ENCODE results near the gene KLHL40. TPM values are rescaled to one million over a fixed set of nuclear protein-coding genes. Genes with fewer than 3 reads are reported as not detected.

KLHL40 gene
- total RNA-seq, 1 donor from 2014 or later: not detected

- DNase-seq (ENCODE audit: low read depth) (no peak), FAIRE-seq (no peak)
- Histone ChIP-seq H3K9ac (ENCODE audit: low read length) (no peak overlapping the region), H3K4me1 (ENCODE audit: insufficient read depth, low read length) (no peaks in the 10 kb centered on the region), H3K27me3 (ENCODE audit: insufficient read depth, low read length) (no peaks in the 10 kb centered on the region), H3K27ac (ENCODE audit: low read depth, low read length) (no peak overlapping the region), H3K4me2 (ENCODE audit: low read length) (no peak overlapping the region), H3K36me3 (ENCODE audit: insufficient read depth, low read length) (no peaks in the 10 kb centered on the region), H3K9me3 (ENCODE audit: insufficient read depth, low read depth, low read length) (peaks cover 5% of the 10 kb centered on the region), H4K20me1 (ENCODE audit: insufficient read depth, low read length) (no peaks in the 10 kb centered on the region), H3K4me3 (ENCODE audit: insufficient read depth, low read depth, low read length) (no peak overlapping the region), H2AFZ (ENCODE audit: low read depth, low read length) (no peak overlapping the region), H3K79me2 (ENCODE audit: insufficient read depth, low read length) (no peaks in the 10 kb centered on the region)
- peaks cover 10% of the 10 kb centered on the region for H3K27me3 Mint-ChIP-seq (ENCODE audit: low read depth, unreplicated experiment)
- TF ChIP-seq EZH2 (IDR thresholded peaks at IDR 0.05; ENCODE audit: insufficient read depth, low read length) (no peak), CTCF (IDR thresholded peaks at IDR 0.05; ENCODE audit: insufficient read depth, low read depth, low read length) (no peak)
- H3K4me1 Mint-ChIP-seq (ENCODE audit: low read depth, unreplicated experiment): peaks cover 6% of the 10 kb centered on the region
- no peaks in the 10 kb centered on the region for H3K36me3 Mint-ChIP-seq (ENCODE audit: low read depth, unreplicated experiment)
- no peak overlapping the region for H3K27ac Mint-ChIP-seq (ENCODE audit: unreplicated experiment)
- no peak overlapping the region for H3K4me3 Mint-ChIP-seq (ENCODE audit: unreplicated experiment)
- H3K9me3 Mint-ChIP-seq (ENCODE audit: unreplicated experiment): peaks cover 5% of the 10 kb centered on the region
Measured at GRCh38 chr3:42725454-42725853, 40.1 kb downstream of the KLHL40 start.

- FAIRE-seq (no peak), DNase-seq (ENCODE audit: low read depth) (no peak)
- Mint-ChIP-seq H3K9me3 (ENCODE audit: unreplicated experiment) (peaks cover 2% of the 10 kb centered on the region), H3K27ac (ENCODE audit: unreplicated experiment) (no peak overlapping the region), H3K36me3 (ENCODE audit: low read depth, unreplicated experiment) (no peaks in the 10 kb centered on the region), H3K4me3 (ENCODE audit: unreplicated experiment) (no peak overlapping the region), H3K4me1 (ENCODE audit: low read depth, unreplicated experiment) (peaks cover 5% of the 10 kb centered on the region), H3K27me3 (ENCODE audit: low read depth, unreplicated experiment) (peaks cover 11% of the 10 kb centered on the region)
- Histone ChIP-seq H3K4me1 (ENCODE audit: insufficient read depth, low read length) (no peaks in the 10 kb centered on the region), H3K27me3 (ENCODE audit: insufficient read depth, low read length) (no peaks in the 10 kb centered on the region), H3K4me2 (ENCODE audit: low read length) (no peak overlapping the region), H3K4me3 (ENCODE audit: insufficient read depth, low read depth, low read length) (no peak overlapping the region), H3K9ac (ENCODE audit: low read length) (no peak overlapping the region), H2AFZ (ENCODE audit: low read depth, low read length) (no peak overlapping the region), H3K36me3 (ENCODE audit: insufficient read depth, low read length) (no peaks in the 10 kb centered on the region), H3K27ac (ENCODE audit: low read depth, low read length) (no peak overlapping the region), H4K20me1 (ENCODE audit: insufficient read depth, low read length) (no peaks in the 10 kb centered on the region), H3K79me2 (ENCODE audit: insufficient read depth, low read length) (no peaks in the 10 kb centered on the region), H3K9me3 (ENCODE audit: insufficient read depth, low read depth, low read length) (peaks cover 5% of the 10 kb centered on the region)
- no peak for TF ChIP-seq CTCF (IDR thresholded peaks at IDR 0.05; ENCODE audit: insufficient read depth, low read depth, low read length)
- no peak for TF ChIP-seq EZH2 (IDR thresholded peaks at IDR 0.05; ENCODE audit: insufficient read depth, low read length)
Measured at GRCh38 chr3:42728056-42728455, 42.7 kb downstream of the KLHL40 start.

GRCh38 chr3:42728668-42729364 lies 43.5 kb downstream of the KLHL40 start:
- Histone ChIP-seq H3K4me3 (ENCODE audit: insufficient read depth, low read depth, low read length) (no peak overlapping the region), H3K36me3 (ENCODE audit: insufficient read depth, low read length) (no peaks in the 10 kb centered on the region), H3K4me1 (ENCODE audit: insufficient read depth, low read length) (no peaks in the 10 kb centered on the region), H3K27me3 (ENCODE audit: insufficient read depth, low read length) (no peaks in the 10 kb centered on the region), H3K27ac (ENCODE audit: low read depth, low read length) (no peak overlapping the region), H3K4me2 (ENCODE audit: low read length) (no peak overlapping the region), H3K9me3 (ENCODE audit: insufficient read depth, low read depth, low read length) (peaks cover 5% of the 10 kb centered on the region), H4K20me1 (ENCODE audit: insufficient read depth, low read length) (no peaks in the 10 kb centered on the region), H3K79me2 (ENCODE audit: insufficient read depth, low read length) (no peaks in the 10 kb centered on the region), H3K9ac (ENCODE audit: low read length) (no peak overlapping the region), H2AFZ (ENCODE audit: low read depth, low read length) (no peak overlapping the region)
- FAIRE-seq (no peak), DNase-seq (ENCODE audit: low read depth) (no peak)
- Mint-ChIP-seq H3K4me3 (ENCODE audit: unreplicated experiment) (no peak overlapping the region), H3K27me3 (ENCODE audit: low read depth, unreplicated experiment) (peaks cover 11% of the 10 kb centered on the region), H3K27ac (ENCODE audit: unreplicated experiment) (no peak overlapping the region), H3K4me1 (ENCODE audit: low read depth, unreplicated experiment) (no peaks in the 10 kb centered on the region), H3K36me3 (ENCODE audit: low read depth, unreplicated experiment) (no peaks in the 10 kb centered on the region), H3K9me3 (ENCODE audit: unreplicated experiment) (peaks cover 2% of the 10 kb centered on the region)
- TF ChIP-seq EZH2 (IDR thresholded peaks at IDR 0.05; ENCODE audit: insufficient read depth, low read length) (no peak), CTCF (IDR thresholded peaks at IDR 0.05; ENCODE audit: insufficient read depth, low read depth, low read length) (no peak)
